ENCODE data around the gene ELAC2. TPM values are rescaled to one million over a fixed set of nuclear protein-coding genes. Genes with fewer than 3 reads are reported as not detected.

The ELAC2 gene
- total RNA-seq, 4 donors from 2014 or later: 70.7 to 78.7 (median 76.2) TPM

DNA sequence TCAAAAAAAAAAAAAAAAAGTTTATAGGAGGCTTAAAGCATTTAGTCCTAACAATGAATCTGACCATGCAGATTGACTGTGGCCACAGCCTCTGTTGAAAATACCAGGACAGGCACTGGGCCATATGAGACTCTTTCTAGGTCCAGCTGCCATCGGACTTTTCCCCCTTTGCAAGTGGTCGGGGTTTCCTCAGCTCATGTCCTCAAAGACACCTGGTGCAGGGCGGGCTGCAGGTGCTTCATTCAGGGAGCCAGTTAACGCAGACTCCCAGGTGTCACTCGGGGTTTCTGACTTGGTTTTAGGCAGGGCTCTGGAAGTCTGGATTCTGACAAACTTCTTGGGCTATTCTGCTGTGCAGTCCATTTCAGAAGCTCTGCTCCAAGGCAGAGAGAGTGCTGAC lies 20.9 kb downstream of the ELAC2 start:
- H3K4me3 ChIP-seq: no peak overlapping the region
- no peak overlapping the region for H3K27ac ChIP-seq
- H3K9me3 ChIP-seq: no peaks in the 10 kb centered on the region
- peaks cover 13 to 100% of the 10 kb centered on the region in 2 donors for H3K36me3 ChIP-seq
- in situ Hi-C loops (cut with MboI; ENCODE audit: low sequenced_read_pairs in 4 of 4) (no loop called here), intact Hi-C loops (cut with DNase I; ENCODE audit: low total_unique reads) (no loop called here)
- H3K27me3 ChIP-seq: no peaks in the 10 kb centered on the region
- no peaks in the 10 kb centered on the region for H3K4me1 ChIP-seq
- DNase-seq: no peak
- TF ChIP-seq, protein P1, sequence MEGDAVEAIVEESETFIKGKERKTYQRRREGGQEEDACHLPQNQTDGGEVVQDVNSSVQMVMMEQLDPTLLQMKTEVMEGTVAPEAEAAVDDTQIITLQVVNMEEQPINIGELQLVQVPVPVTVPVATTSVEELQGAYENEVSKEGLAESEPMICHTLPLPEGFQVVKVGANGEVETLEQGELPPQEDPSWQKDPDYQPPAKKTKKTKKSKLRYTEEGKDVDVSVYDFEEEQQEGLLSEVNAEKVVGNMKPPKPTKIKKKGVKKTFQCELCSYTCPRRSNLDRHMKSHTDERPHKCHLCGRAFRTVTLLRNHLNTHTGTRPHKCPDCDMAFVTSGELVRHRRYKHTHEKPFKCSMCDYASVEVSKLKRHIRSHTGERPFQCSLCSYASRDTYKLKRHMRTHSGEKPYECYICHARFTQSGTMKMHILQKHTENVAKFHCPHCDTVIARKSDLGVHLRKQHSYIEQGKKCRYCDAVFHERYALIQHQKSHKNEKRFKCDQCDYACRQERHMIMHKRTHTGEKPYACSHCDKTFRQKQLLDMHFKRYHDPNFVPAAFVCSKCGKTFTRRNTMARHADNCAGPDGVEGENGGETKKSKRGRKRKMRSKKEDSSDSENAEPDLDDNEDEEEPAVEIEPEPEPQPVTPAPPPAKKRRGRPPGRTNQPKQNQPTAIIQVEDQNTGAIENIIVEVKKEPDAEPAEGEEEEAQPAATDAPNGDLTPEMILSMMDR (IDR thresholded peaks at IDR 0.05 in 4 of 5, conservative IDR thresholded peaks at IDR 0.05 in 1 of 5): no peak
- no peak for TF ChIP-seq POLR2A (IDR thresholded peaks at IDR 0.05)
- no peak for ATAC-seq

DNA sequence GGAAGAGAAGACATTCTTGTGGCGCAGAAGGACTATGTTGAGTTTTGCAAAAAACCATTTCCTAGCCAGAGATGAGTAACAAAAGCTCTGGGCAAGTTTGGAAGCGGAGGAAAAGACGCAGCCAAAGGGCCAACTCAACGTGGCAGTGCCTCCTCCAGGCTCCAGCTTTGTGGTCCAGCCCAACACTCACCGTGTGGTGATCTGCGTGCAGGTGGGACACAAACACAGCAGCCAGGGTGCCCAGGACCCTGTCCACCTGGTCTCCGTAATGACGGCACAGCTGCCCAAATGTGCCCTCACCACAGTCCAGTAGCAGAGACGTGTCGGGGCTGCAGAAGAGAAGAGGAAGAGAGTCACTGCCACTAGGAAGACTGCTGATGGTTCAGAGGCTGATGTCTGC lies 21.5 kb downstream of the ELAC2 start:
- no peaks in the 10 kb centered on the region for H3K9me3 ChIP-seq
- H3K27me3 ChIP-seq: no peaks in the 10 kb centered on the region
- ATAC-seq: no peak
- H3K4me3 ChIP-seq: no peak overlapping the region
- peaks cover 13 to 100% of the 10 kb centered on the region in 2 donors for H3K36me3 ChIP-seq
- no peaks in the 10 kb centered on the region for H3K4me1 ChIP-seq
- in situ Hi-C loops (cut with MboI; ENCODE audit: low sequenced_read_pairs in 4 of 4) (no loop called here), intact Hi-C loops (cut with DNase I; ENCODE audit: low total_unique reads) (no loop called here)
- H3K27ac ChIP-seq: no peak overlapping the region
- TF ChIP-seq, protein P1 (IDR thresholded peaks at IDR 0.05 in 4 of 5, conservative IDR thresholded peaks at IDR 0.05 in 1 of 5): no peak
- TF ChIP-seq POLR2A (IDR thresholded peaks at IDR 0.05): no peak
- no peak for DNase-seq

DNA sequence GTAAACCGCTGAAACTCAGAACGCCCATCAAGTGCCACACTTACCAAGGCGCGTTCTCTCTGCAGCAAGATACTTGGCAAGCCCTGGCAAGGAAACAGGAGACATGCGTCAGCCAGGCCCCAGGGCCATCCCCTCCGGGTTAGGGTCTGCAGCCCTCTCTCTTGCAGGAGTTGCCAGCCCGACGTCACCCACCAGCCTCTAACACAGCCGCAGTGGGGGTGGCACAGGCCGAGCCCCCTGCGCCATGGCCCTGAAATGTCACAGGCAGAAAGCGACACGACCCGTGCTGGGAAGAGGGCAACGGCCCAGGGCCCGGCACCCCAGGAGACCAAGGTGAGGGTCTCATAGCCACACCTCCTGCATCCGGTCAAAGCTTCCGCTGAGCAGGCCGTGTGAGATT lies 21.9 kb downstream of the ELAC2 start:
- in situ Hi-C loops (cut with MboI; ENCODE audit: low sequenced_read_pairs in 4 of 4) (no loop called here), intact Hi-C loops (cut with DNase I; ENCODE audit: low total_unique reads) (no loop called here)
- Histone ChIP-seq H3K27ac (no peak overlapping the region), H3K36me3 (peaks cover 13 to 100% of the 10 kb centered on the region in 2 donors), H3K9me3 (no peaks in the 10 kb centered on the region), H3K4me1 (no peaks in the 10 kb centered on the region), H3K4me3 (no peak overlapping the region), H3K27me3 (no peaks in the 10 kb centered on the region)
- ATAC-seq (no peak), DNase-seq (no peak)
- TF ChIP-seq, protein P1 (IDR thresholded peaks at IDR 0.05 in 4 of 5, conservative IDR thresholded peaks at IDR 0.05 in 1 of 5): no peak
- no peak for TF ChIP-seq POLR2A (IDR thresholded peaks at IDR 0.05)

DNA sequence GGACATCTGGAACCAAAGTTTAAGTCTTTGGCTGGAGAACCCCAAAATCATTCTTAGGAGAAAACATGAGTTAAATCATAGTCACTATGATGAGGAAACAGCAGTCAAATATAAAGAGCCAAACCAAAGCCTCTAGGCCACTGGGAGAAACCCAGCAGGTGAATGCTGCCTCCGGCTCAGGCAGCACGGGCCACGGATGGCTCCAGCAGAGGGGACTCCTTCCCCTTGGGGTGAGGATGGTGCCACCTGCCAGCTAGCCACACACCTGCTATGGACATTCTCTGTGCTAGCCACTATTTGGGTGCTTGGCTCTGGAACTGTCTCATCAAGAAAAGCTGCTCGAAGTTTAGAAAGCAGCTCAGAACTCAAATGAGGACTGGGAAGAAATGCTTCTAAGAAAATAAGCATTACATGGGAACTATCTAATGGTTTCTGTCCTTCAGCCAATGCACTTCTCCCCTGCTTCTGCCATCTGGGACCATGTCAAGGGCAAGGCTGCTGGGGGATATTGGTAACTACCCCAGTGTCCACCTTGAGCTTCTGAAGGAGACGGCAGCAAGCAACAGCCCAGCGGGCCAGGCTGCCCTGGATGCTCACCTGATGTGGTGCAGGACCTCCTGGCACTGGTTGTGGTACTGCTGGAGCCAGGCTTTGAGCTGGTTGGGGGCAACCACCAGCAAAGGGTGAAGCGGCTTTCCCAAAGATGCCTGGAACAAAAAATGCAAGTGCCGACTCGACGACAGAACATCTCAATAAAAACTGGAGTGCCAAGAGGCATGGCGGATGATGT lies 22.5 kb downstream of the ELAC2 start:
- ATAC-seq (no peak), DNase-seq (no peak)
- Histone ChIP-seq H3K27me3 (no peaks in the 10 kb centered on the region), H3K4me3 (no peak overlapping the region), H3K27ac (no peak overlapping the region), H3K4me1 (no peaks in the 10 kb centered on the region), H3K9me3 (no peaks in the 10 kb centered on the region), H3K36me3 (peaks cover 13 to 100% of the 10 kb centered on the region in 2 donors)
- TF ChIP-seq, protein P1 (IDR thresholded peaks at IDR 0.05 in 4 of 5, conservative IDR thresholded peaks at IDR 0.05 in 1 of 5): no peak
- no peak for TF ChIP-seq POLR2A (IDR thresholded peaks at IDR 0.05)
- in situ Hi-C loops (cut with MboI; ENCODE audit: low sequenced_read_pairs in 4 of 4): no loop called here
- intact Hi-C loops (cut with DNase I; ENCODE audit: low total_unique reads): no loop called here
